HG03097 (cell line): Measurements from ENCODE around the gene SHMT2.
A peak's percentile ranks its signal among the peaks of the same experiment; 100 is the strongest.
"Not testable (repeated sequence)": the region's sequence is repeated elsewhere in the genome, so short reads cannot be mapped to it uniquely, and the experiment has no call there.

Experiments
- ATAC-seq: cut with Tn5 transposase; IDR thresholded peaks from one replicate; pipeline ENCODE4 v1.9.1; 2021; ENCODE audit not compliant: unreplicated experiment, low FRiP score

SHMT2 gene

DNA sequence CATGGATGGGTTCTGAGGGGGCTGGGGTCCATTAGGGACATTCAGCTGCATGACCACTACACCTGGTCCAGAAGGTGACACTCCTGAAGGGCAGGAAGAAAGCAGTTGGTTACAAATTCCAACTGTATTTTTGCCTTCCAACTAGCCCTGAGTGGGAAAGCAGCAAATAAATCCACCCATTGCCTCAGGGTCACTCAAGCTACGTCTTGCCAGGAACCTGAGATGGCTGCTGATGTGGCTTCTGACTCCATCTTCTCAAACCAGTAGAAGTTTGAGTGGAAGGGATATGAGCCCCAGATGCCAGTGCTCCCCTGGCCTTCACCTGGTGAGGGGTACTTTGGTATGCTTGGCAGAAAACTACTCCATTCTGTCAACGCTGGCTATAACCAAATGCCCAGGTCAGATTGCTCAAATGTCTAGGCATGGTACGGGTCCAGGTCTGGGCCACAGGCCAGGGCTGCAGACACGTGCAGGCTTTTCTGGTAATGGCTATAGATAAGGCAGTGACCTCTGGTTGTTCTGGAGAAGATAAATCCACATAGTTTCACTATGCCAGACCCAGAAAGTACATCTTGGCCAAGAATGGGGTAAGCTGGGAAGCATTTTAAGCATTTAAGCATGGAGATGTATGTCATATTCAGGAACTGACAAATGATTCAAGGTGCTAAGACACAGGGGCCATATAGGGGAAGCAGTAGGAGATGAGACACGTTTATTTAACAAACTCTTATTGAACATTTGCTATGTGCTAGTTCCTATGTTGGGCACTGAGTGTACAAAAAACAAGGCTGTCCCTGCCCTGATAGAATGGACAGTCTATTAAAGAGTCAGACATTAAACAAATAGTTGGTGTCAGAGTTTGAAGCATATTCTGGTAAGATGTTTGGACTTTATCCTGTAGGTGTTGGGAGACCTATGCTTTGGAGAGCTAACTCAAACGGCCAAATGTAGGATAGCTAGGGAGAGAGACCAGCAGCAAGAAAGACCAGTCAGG is 29.8 kb downstream of the SHMT2 start:
- no peak for ATAC-seq

DNA sequence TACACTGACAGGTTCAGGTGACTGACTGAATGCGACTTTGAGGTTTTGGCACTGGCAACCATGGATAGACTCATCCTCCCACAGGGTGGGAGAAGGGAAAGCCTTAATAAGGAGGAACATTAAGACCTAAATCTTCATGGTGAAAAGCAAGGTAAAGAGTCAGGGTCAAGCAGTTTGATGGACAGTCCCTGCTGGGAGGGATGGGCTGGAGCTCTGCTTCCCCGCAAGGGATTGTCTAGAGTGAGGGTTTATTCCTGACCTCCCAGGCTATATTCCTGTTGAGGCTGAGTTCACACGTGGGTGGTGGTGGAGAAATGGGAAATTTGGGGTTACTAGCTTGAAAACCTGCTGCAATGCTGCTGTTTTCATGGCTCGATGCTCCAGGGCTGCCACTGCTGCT is 30.9 kb downstream of the SHMT2 start:
- ATAC-seq = no peak

DNA sequence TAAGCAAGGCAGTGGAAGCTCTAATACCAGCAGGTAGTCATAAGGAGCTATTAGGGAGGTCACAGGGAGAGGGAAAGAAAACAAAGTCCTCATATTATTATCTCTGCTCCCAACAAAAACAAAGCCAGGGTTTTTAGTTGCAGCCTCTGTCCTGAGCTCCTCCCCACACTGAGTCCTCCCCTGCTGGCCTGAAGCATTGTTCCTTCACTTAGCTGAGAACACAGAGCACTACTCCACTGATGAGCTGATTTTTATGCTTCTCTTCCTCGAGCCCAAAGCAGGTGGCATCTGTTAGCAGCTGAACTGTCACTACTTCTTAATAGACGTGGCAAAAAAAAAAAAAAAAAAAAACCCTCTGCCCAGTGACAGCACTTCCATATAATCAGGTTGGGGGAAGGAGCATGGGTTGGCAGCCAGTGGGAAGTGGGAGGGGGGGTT is 31.9 kb downstream of the SHMT2 start:
- no peak for ATAC-seq

GRCh38 chr12:57262126-57262822 is 32.8 kb downstream of the SHMT2 start:
- no peak for ATAC-seq

GRCh38 chr12:57263096-57263495 is 33.6 kb downstream of the SHMT2 start:
- ATAC-seq = no peak

DNA sequence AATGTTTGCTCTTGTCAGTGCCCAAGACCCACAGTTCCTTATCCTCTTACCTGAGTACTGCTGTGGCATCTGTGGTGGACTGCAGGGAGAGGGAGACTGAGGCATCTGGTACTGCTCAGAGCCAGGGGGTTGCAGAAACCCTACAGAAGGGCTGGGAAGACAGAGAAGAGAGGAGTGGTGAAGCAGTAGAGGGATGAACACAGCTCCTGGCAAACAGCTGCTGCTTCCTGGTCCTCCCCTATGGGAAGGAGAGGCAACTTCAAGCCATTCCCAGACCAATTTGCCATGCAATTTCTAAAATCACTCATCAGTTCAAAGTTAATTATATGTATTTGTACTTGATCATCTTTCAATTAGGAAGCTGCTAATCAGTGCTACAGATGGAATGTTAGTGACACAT is 37.2 kb downstream of the SHMT2 start:
- ATAC-seq = no peak

DNA sequence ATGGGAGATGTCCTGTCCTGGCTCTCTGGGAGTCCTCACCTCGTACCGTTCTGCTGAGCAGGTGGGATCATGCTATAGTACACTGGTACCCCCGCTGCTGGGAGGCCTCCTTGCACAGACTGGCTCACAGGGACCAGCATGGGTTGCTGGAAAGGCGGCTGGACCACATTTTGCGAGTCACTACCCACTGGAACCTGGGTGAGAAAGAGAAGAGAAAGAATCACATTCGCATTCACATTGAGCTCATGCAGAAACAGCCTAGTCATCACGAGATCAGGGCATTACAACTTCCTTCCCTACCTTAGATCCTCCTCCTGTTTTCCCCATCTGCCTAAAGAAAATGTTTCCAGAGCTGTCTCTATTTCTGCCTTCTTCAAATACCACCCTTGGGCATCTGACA is 38.8 kb downstream of the SHMT2 start:
- ATAC-seq = no peak

- ATAC-seq = no peak
Measured at GRCh38 chr12:57270966-57271470, 41.5 kb downstream of the SHMT2 start.

DNA sequence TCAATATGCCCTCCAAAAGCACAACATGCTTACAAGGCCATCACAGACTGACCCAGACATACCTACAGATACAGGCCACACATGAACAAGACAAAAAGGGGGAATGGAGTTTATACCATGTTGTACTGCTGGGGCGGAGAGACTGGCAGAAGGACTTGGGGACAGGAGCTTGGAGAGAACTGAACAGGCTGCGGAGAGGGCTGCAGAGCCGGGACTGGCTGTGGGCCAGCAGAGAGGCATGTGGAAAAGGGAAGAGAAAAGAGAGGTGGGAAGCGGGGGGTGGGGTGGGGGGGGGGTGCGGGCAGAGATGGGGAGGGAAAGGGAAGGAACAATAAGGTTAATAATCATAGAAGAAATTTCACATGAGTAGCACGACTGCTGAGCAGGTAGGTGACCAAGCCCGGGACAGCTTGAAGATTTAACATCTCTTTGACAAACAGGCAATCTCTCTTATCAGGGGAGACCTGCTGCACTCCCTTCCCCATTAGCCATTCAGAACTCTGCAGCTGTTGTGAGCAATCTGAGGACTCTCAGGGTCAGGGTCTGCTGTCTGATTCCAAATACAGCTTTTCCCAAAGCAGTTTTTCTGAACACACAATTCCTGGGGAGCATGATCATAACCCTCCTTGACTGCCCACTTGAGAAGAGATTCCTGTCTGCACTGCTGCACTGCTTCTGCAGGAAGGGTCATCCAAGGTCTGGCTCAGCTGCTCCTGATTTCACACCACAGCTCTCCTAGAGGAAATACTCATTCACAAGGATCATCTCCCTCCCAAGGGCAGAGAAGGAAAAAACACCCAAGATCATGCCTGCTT is 43.0 kb downstream of the SHMT2 start:
- no peak for ATAC-seq

- no peak for ATAC-seq
Measured at GRCh38 chr12:57273516-57273915, 44.0 kb downstream of the SHMT2 start.

DNA sequence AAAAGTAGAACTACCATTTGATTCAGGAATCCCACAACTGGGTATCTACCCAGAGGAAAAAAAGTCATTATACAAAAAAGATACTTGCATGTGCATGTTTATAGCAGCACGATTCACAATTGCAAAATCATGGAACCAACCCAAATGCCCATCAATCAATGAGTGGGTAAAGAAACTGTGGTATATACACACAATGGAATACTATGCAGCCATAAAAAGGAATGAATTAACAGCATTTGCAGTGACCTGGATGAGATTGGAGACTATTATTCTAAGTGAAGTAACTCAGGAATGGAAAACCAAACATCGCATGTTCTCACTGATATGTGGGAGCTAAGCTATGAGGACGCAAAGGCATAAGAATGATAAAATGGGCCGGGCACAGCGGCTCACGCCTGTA is 46.7 kb downstream of the SHMT2 start:
- ATAC-seq = not testable (repeated sequence)

DNA sequence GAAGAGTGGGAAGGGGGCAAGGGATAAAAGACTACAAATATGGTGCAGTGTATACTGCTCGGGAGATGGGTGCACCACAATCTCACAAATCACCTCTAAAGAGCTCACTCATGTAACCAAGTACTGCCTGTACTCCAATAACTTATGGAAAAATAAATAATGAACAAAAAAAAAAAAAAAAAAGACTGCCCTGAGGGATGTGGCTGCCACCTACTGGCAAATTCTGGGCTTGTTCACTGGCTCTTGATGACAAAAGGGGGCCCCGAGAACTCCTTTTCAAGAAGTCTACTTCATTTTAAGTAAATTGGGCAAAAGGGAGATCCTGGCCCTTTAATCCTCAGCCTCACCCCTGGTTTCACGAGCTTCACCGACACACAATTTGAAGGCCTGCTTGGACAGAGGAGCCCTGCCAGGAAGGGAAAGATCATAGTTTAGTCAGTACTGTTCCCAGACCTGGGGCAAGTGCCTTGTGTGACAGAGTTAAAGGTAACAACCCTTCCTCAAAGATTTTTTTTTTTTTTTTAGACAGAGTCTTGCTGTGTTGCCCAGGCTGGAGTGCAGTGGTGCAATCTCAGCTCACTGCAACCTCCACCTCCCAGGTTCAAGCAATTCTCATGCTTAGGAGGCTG is 47.5 kb downstream of the SHMT2 start:
- no peak for ATAC-seq

- ATAC-seq = no peak
Measured at GRCh38 chr12:57278465-57279381, 49.2 kb downstream of the SHMT2 start.

- peak; percentile 72 for ATAC-seq
Measured at GRCh38 chr12:57280211-57281062, 50.9 kb downstream of the SHMT2 start.

DNA sequence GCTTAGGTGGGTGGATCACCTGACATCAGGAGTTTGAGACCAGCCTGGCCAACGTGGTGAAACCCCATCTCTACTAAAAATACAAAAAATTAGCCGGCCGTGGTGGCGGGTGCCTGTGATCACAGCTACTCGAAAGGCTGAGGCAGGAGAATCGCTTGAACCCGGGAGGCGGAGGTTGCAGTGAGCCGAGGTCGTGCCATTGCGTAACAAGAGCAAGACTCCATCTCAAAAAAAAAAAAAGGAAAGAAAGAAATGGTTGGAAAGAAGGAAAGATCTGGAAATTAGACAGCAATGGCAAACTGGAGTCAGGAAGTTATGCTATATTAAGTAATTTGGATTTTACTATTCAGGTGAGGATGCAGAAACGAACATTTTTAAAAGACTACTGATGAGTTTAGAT is 52.6 kb downstream of the SHMT2 start:
- not testable (repeated sequence) for ATAC-seq
